Hepatocyte (in vitro differentiated cells): Measurements from ENCODE around the gene ZNF142.

Source experiments
- CTCF ChIP-seq: fragments of 200-600 bp; sonication (generic); IDR thresholded peaks from 2 replicates; pipeline ENCODE4 v1.5.1; 2016; ENCODE audit warnings: antibody characterized with exemption, mild to moderate bottlenecking; ENCODE audit not compliant: poor library complexity
- EZH2 ChIP-seq: fragments of 200-600 bp; sonication (generic); IDR thresholded peaks from 2 replicates; pipeline ENCODE4 v1.6.1; 2016; ENCODE audit warnings: antibody characterized with exemption, mild to moderate bottlenecking, borderline replicate concordance

GRCh38 chr2:218703341-218703740 is 43.9 kb upstream of the ZNF142 start:
- no peak for TF ChIP-seq CTCF
- no peak for TF ChIP-seq EZH2
